Panc1 (cell line): Measurements from ENCODE around the gene HACD3. TPM values are rescaled to one million over a fixed set of nuclear protein-coding genes. Genes with fewer than 3 reads are reported as not detected.

Source experiments
- ATAC-seq: fragments of 200-7000 bp; cut with Tn5 transposase; 2 replicates; pipeline ENCODE4 v1.9.1; 2020; ENCODE audit warnings: mild to moderate bottlenecking, moderate library complexity
- BruUV-seq: library from RNA; stranded (reverse); fragments of 400-500 nt; replicated peaks from 2 replicates; lab custom pipeline; 2021; lab: Mats Ljungman, UMichigan
- CTCF ChIA-PET: fragments of 300-600 bp; sonication (Branson Sonifier 250); formaldehyde crosslinking; loops from one replicate; lab custom pipeline; 2022; ENCODE audit warnings: antibody characterized with exemption; lab: Charles Lee
- POLR2A ChIA-PET: fragments of 300-600 bp; sonication (Branson Sonifier 250); formaldehyde crosslinking; loops from one replicate; lab custom pipeline; 2022; ENCODE audit warnings: antibody characterized with exemption; lab: Charles Lee
- DNase-seq: peaks from one replicate; pipeline ENCODE4 v3.0.0-alpha.2; 2010; ENCODE audit warnings: low read depth, low spot score
- H3K27ac ChIP-seq: 2 replicates; pipeline ENCODE4 v1.5.1; 2011; ENCODE audit warnings: mild to moderate bottlenecking, low read length, inconsistent platforms
- H3K27me3 ChIP-seq: fragments of 200-500 bp; sonication (Bioruptor generic); 2 replicates; pipeline ENCODE4 v1.6.0; 2014; ENCODE audit warnings: low read length, inconsistent platforms; ENCODE audit not compliant: control insufficient read depth, insufficient read depth
- H3K36me3 ChIP-seq: fragments of 200-500 bp; sonication (Bioruptor generic); 2 replicates; pipeline ENCODE4 v1.5.1; 2014; ENCODE audit warnings: inconsistent platforms, mild to moderate bottlenecking, low read length, moderate library complexity; ENCODE audit not compliant: control insufficient read depth, insufficient read depth
- H3K4me1 ChIP-seq: 2 replicates; pipeline ENCODE4 v1.5.1; 2011; ENCODE audit warnings: inconsistent platforms, mild to moderate bottlenecking, low read length, moderate library complexity; ENCODE audit not compliant: control insufficient read depth, insufficient read depth
- H3K4me3 ChIP-seq, 2 experiments: 2 replicates each; pipeline ENCODE4 v1.5.1; 2011 to 2012; ENCODE audit warnings: low read depth in 2 of 2, low read length in 2 of 2, mild to moderate bottlenecking in 2 of 2, inconsistent platforms in 1 of 2, moderate library complexity in 1 of 2
- H3K9me3 ChIP-seq: fragments of 200-500 bp; sonication (Bioruptor generic); 2 replicates; pipeline ENCODE4 v1.5.1; 2014; ENCODE audit warnings: low read depth, mild to moderate bottlenecking, inconsistent platforms, low read length, moderate library complexity; ENCODE audit not compliant: control insufficient read depth, insufficient read depth
- CTCF ChIP-seq: fragments of 450-650 bp; IDR thresholded peaks from 2 replicates; pipeline ENCODE4 v1.5.1; 2017; ENCODE audit warnings: mild to moderate bottlenecking
- POLR2AphosphoS5 ChIP-seq: IDR thresholded peaks from 2 replicates; pipeline ENCODE4 v1.6.1; 2012; ENCODE audit warnings: mild to moderate bottlenecking, low read depth, low read length, moderate library complexity
- REST ChIP-seq, 2 experiments: IDR thresholded peaks; 2 replicates each; pipeline ENCODE4 v1.6.1; 2011 to 2012; ENCODE audit warnings: low read depth in 2 of 2, control low read depth in 1 of 2, low read length in 1 of 2, mild to moderate bottlenecking in 1 of 2, moderate library complexity in 1 of 2; ENCODE audit not compliant: insufficient read depth in 1 of 2
- SIN3A ChIP-seq: IDR thresholded peaks from 2 replicates; pipeline ENCODE4 v1.6.1; 2012; ENCODE audit warnings: low read depth, mild to moderate bottlenecking, low read length, moderate library complexity, borderline replicate concordance; ENCODE audit not compliant: insufficient read depth
- TCF7L2 ChIP-seq: IDR thresholded peaks from 2 replicates; pipeline ENCODE4 v1.6.1; 2011; ENCODE audit warnings: mild to moderate bottlenecking, low read depth, low read length, inconsistent platforms
- in situ Hi-C: cut with HindIII; loops from 2 replicates; pipeline ENCODE4 v1.10.0; 2016; ENCODE audit warnings: low sequenced_read_pairs, low pct_unique_long_range_greater_than_20kb
- intact Hi-C: fragments of 100-400 bp; cut with micrococcal nuclease; formaldehyde crosslinking; loops from one replicate; pipeline ENCODE4 v1.10.0; 2022; ENCODE audit not compliant: unreplicated experiment
- total RNA-seq: library from RNA; stranded (reverse); gene quantifications from one replicate; pipeline ENCODE4 v1.2.1, GENCODE V29; 2021; ENCODE audit not compliant: unreplicated experiment

HACD3 gene
- total RNA-seq, 1 experiment from 2014 or later, result 83.2 TPM

GRCh38 chr15:65556622-65557021, 26.4 kb downstream of the HACD3 start:
- in situ Hi-C loops (no loop called here), intact Hi-C loops (no loop called here)
- no peak for ATAC-seq
- no peak overlapping the region for H3K27ac ChIP-seq
- POLR2A ChIA-PET, result interaction anchor here (0.6 kb wide), 1 partner anchor 18 kb away, joined by 3 read pairs; no protein-coding TSS in a partner anchor
- H3K36me3 ChIP-seq, result peaks cover 13% of the 10 kb centered on the region
- H3K4me1 ChIP-seq, result no peaks in the 10 kb centered on the region; the same call in 1 of the 2 replicates
- TF ChIP-seq POLR2AphosphoS5 (no peak), CTCF (no peak), SIN3A (no peak), TCF7L2 (no peak), REST (IDR thresholded peaks at IDR 0.05; ENCODE audit: insufficient read depth in 1 of 2, low read depth in 2 of 2, low read length in 1 of 2) (no peak)
- CTCF ChIA-PET, result no interaction called here
- no peak overlapping the region for H3K4me3 ChIP-seq
- no peaks in the 10 kb centered on the region for H3K27me3 ChIP-seq
- no peak for DNase-seq
- no peaks in the 10 kb centered on the region for H3K9me3 ChIP-seq
- BruUV-seq, result no TSS peak

DNA sequence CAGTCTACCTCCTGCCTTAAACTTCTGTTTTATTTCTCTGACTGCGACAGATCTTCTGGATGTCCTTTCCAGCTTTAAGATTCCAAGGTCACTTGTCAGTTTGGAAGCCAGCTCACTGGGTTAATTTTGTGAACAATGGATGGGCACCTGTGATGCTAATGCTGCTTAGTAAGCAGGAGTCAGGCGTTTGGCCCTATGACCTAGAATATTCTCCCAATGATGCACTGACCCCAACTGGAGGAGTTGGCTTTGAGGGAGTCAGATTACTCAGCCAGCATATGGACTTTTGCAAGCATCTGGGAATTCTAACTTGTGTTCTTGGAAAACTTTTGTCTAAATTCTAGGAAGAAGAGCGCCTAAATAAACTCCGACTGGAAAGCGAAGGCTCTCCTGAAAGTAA, 28.1 kb downstream of the HACD3 start:
- CTCF ChIA-PET, result interaction anchor here (0.5 kb wide), 1 partner anchor 424 kb away, joined by 10 read pairs; no protein-coding TSS in a partner anchor
- H3K4me3 ChIP-seq, result no peak overlapping the region
- H3K4me1 ChIP-seq, result no peaks in the 10 kb centered on the region; the same call in 1 of the 2 replicates
- peaks cover 16% of the 10 kb centered on the region for H3K36me3 ChIP-seq
- no TSS peak for BruUV-seq
- H3K27me3 ChIP-seq, result no peaks in the 10 kb centered on the region
- ATAC-seq (no peak), DNase-seq (no peak)
- intact Hi-C loops (no loop called here), in situ Hi-C loops (no loop called here)
- TF ChIP-seq TCF7L2 (no peak), REST (IDR thresholded peaks at IDR 0.05; ENCODE audit: insufficient read depth in 1 of 2, low read depth in 2 of 2, low read length in 1 of 2) (no peak), CTCF (no peak), SIN3A (no peak), POLR2AphosphoS5 (no peak)
- no peaks in the 10 kb centered on the region for H3K9me3 ChIP-seq
- POLR2A ChIA-PET, result no interaction called here
- H3K27ac ChIP-seq, result no peak overlapping the region
